Kidney epithelial cell (primary cell): ENCODE results near the gene TCF7L2. TPM values are rescaled to one million over a fixed set of nuclear protein-coding genes. Genes with fewer than 3 reads are reported as not detected.

Experiments used
- DNase-seq: peaks from one replicate; pipeline ENCODE4 v3.0.0-alpha.2; 2010; ENCODE audit warnings: low read depth
- H3K27me3 ChIP-seq: 2 replicates; pipeline ENCODE4 v1.6.0; 2011; ENCODE audit warnings: low read length; ENCODE audit not compliant: control insufficient read depth, insufficient read depth
- H3K36me3 ChIP-seq: 2 replicates; pipeline ENCODE4 v1.5.1; 2011; ENCODE audit warnings: low read length; ENCODE audit not compliant: control insufficient read depth, insufficient read depth
- H3K4me3 ChIP-seq: 2 replicates; pipeline ENCODE4 v1.5.1; 2011; ENCODE audit warnings: low read depth, mild to moderate bottlenecking, control low read depth, low read length
- total RNA-seq: library from RNA; depleted of rRNA; stranded (reverse); fragments of >200 nt; gene quantifications from 2 replicates; pipeline ENCODE4 v1.2.3, GENCODE V29; 2015
- TF ChIP-seq, protein P1 (sequence below): IDR thresholded peaks from 2 replicates; pipeline ENCODE4 v1.5.1; 2011; ENCODE audit warnings: mild to moderate bottlenecking, moderate library complexity, low read length, control low read depth, inconsistent platforms; ENCODE audit not compliant: insufficient read depth, poor library complexity, severe bottlenecking

TCF7L2 gene
- total RNA-seq, 1 donor from 2014 or later = 3.4 TPM

DNA sequence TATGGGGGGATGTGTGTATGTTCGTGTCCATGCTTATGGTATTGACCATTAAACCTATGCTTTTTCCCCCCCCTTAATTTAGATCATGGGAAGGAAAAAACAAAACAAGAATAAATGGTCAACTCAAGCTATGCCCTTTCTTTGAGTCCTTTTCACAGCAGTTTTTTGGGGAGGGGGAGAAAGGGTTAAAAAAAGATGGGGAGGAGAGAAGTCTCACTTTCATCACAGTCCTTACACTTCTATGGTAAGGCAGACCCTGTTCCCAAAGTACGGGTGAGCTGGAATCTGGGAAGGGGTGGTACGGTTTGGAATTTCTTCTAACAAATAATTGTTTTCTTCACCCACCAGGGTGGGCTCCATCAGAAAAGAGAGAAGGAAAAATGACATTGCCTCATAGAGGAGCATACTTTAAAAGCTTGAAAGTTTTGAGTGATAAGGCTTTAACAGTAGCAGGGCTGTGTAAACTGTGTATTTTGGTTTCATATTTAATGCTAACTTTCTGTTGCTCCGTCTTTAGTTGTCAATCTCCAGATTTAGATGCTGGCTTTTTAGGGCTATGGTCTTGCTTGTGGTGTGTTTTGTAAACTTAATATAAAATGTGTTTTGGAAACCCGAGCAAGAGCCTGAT lies 180.1 kb downstream of the TCF7L2 start:
- H3K27me3 ChIP-seq = no peaks in the 10 kb centered on the region
- no peak for DNase-seq
- TF ChIP-seq, protein P1, sequence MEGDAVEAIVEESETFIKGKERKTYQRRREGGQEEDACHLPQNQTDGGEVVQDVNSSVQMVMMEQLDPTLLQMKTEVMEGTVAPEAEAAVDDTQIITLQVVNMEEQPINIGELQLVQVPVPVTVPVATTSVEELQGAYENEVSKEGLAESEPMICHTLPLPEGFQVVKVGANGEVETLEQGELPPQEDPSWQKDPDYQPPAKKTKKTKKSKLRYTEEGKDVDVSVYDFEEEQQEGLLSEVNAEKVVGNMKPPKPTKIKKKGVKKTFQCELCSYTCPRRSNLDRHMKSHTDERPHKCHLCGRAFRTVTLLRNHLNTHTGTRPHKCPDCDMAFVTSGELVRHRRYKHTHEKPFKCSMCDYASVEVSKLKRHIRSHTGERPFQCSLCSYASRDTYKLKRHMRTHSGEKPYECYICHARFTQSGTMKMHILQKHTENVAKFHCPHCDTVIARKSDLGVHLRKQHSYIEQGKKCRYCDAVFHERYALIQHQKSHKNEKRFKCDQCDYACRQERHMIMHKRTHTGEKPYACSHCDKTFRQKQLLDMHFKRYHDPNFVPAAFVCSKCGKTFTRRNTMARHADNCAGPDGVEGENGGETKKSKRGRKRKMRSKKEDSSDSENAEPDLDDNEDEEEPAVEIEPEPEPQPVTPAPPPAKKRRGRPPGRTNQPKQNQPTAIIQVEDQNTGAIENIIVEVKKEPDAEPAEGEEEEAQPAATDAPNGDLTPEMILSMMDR = no peak
- H3K36me3 ChIP-seq = no peaks in the 10 kb centered on the region
- no peak overlapping the region for H3K4me3 ChIP-seq

- Histone ChIP-seq H3K36me3 (no peaks in the 10 kb centered on the region), H3K4me3 (no peak overlapping the region), H3K27me3 (no peaks in the 10 kb centered on the region)
- no peak for DNase-seq
- TF ChIP-seq, protein P1 = no peak
Observed at GRCh38 chr10:113131613-113132261, 181.7 kb downstream of the TCF7L2 start.

DNA sequence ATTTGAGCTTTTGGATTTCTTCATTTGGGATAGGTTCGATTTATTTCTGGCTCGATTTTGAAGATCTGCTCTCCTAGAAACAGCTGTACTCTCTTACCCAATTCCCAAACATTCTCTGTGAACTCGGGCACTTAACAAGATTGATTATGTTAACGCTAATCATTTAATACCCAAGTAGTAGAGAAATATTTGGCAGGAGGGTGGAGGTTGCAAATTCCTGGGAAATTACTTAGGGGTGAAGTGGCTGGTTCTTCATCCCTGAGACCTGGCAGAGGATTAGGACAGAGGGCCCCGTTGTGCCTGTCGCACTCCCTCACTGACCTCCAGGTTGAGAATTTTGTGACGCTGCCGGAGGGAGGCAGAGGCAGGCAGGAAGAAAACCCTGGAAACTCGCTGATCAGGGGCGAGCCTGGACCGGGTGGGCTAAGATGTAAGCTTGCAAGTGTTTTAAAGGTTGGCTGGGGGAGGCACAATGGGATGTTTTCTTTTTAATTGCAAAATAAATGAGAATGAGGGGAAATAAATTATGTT lies 182.6 kb downstream of the TCF7L2 start:
- no peak for DNase-seq
- Histone ChIP-seq H3K27me3 (no peaks in the 10 kb centered on the region), H3K36me3 (no peaks in the 10 kb centered on the region), H3K4me3 (no peak overlapping the region)
- TF ChIP-seq, protein P1 = no peak

GRCh38 chr10:113133497-113134115 lies 183.6 kb downstream of the TCF7L2 start:
- Histone ChIP-seq H3K27me3 (no peaks in the 10 kb centered on the region), H3K4me3 (no peak overlapping the region), H3K36me3 (no peaks in the 10 kb centered on the region)
- TF ChIP-seq, protein P1 = no peak
- DNase-seq = no peak

- TF ChIP-seq, protein P1 = no peak
- DNase-seq = no peak
- Histone ChIP-seq H3K27me3 (no peaks in the 10 kb centered on the region), H3K4me3 (no peak overlapping the region), H3K36me3 (no peaks in the 10 kb centered on the region)
Observed at GRCh38 chr10:113135025-113135424, 185.0 kb downstream of the TCF7L2 start.
